ENCODE results near the gene AGBL3.

AGBL3 gene

DNA sequence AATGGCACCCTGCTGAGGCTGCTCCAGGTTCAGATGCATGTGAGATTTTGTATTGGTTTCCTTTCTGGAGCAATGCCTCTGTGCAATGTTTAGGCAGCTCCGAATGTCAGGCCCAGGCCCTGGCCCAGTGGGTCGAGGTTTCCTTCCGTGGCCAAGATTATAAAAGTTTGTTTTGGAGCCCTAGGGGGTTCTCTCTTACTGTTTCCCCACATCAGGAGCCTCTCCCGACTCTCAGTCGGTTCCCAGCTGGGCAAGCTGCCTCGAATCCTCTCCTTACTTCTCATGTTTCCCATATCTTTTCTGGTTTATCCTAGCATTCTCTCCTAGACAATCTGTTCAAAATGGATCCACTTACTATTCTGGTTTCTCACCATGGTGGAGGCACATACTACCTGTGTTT lies 172.6 kb downstream of the AGBL3 start:
- Histone ChIP-seq H3K4me2 (ENCODE audit: low read length, poor library complexity, severe bottlenecking) (no peak overlapping the region), H3K23ac (ENCODE audit: low read length in 2 of 2) (no peak overlapping the region), H2BK5ac (ENCODE audit: low read depth, low read length, poor library complexity, severe bottlenecking) (no peak overlapping the region), H2AK5ac (ENCODE audit: low read length, severe bottlenecking) (peak overlapping the region; percentile 27), H3K4me3 (ENCODE audit: insufficient read depth in 1 of 2, low read depth in 1 of 2, low read length in 2 of 2) (no peak overlapping the region), H3K18ac (ENCODE audit: low read depth in 1 of 2, low read length in 2 of 2) (peak overlapping the region; percentile 66 to 74), H3K9ac (ENCODE audit: low read length) (peak overlapping the region; percentile 44), H3K4me1 (ENCODE audit: control insufficient read depth, insufficient read depth, low read depth, low read length) (peaks cover 28% of the 10 kb centered on the region), H4K8ac (ENCODE audit: low read length) (no peak overlapping the region), H3K27me3 (ENCODE audit: control insufficient read depth in 1 of 2, insufficient read depth in 1 of 2, low read length in 2 of 2) (no peaks in the 10 kb centered on the region), H3K36me3 (ENCODE audit: control insufficient read depth in 1 of 2, insufficient read depth in 2 of 2, low read depth in 1 of 2, low read length in 2 of 2) (peaks cover 11 to 27% of the 10 kb centered on the region in 2 experiments), H3K79me1 (replicated peaks; ENCODE audit: low read length, poor library complexity, severe bottlenecking) (peaks cover 18% of the 10 kb centered on the region), H3K14ac (ENCODE audit: low read length in 2 of 2) (peak overlapping the region in 1 of 2 experiments; percentile 35), H2BK120ac (ENCODE audit: low read depth, low read length) (no peak overlapping the region), H2AFZ (ENCODE audit: low read depth, low read length) (no peak overlapping the region), H4K91ac (ENCODE audit: low read length) (peak overlapping the region; percentile 54), H2BK12ac (ENCODE audit: low read length in 2 of 2) (peak overlapping the region in 1 of 2 experiments; percentile 79), H3K9me3 (ENCODE audit: control insufficient read depth, low read length) (peaks cover 31% of the 10 kb centered on the region), H3K27ac (ENCODE audit: low read length, poor library complexity, severe bottlenecking) (peak overlapping the region; percentile 84), H2BK15ac (ENCODE audit: low read depth, poor library complexity, severe bottlenecking) (peak overlapping the region; percentile 57), H3K4ac (ENCODE audit: low read depth in 1 of 2, low read length in 2 of 2) (peak overlapping the region in 1 of 2 experiments; percentile 63)
- DNase-seq: no peak
- WGBS: 91% methylated on average over 6 of the region's 6 CpGs

DNA sequence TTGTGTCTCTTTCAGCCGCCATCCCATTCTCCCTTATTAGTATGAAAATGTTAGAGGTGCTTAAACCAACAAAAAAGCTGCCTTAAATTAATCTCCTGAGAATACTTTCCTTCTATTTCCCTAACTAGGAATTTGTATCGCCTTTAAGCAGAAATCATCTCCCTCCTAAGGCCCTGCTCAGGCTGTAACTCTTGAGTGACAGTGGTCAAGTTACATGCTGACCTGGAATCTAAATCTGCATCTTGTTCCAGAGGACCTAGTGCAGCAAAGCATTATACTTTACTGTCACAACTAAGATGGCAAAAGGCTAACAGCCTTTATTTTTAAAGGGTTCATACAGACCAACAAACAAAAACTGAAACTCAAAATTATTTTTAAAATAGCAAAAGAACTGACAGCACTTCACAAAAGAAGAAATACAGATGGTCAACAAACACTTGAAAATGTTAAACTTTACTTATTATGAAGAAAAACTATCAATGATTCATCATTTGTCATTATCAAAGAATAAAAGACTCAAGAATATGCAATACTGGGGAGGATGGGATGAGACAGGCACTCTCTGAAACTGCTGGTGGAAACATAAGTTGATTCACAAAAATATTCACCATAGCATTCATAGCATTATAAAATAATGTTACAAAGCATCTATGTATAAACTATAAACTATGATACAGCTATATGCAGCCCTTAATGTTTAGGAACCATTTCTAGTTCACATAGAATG lies 173.2 kb downstream of the AGBL3 start:
- H3K27me3 ChIP-seq (ENCODE audit: control insufficient read depth in 1 of 2, insufficient read depth in 1 of 2, low read length in 2 of 2): no peaks in the 10 kb centered on the region
- peak overlapping the region in 1 of 2 experiments; percentile 45 for H3K4ac ChIP-seq (ENCODE audit: low read depth in 1 of 2, low read length in 2 of 2)
- peak overlapping the region in 1 of 2 experiments; percentile 38 for H3K4me3 ChIP-seq (ENCODE audit: insufficient read depth in 1 of 2, low read depth in 1 of 2, low read length in 2 of 2)
- H3K9me3 ChIP-seq (ENCODE audit: control insufficient read depth, low read length): peaks cover 28% of the 10 kb centered on the region
- no peak overlapping the region for H2BK5ac ChIP-seq (ENCODE audit: low read depth, low read length, poor library complexity, severe bottlenecking)
- H3K4me1 ChIP-seq (ENCODE audit: control insufficient read depth, insufficient read depth, low read depth, low read length): peaks cover 28% of the 10 kb centered on the region
- H3K79me1 ChIP-seq (replicated peaks; ENCODE audit: low read length, poor library complexity, severe bottlenecking): peaks cover 24% of the 10 kb centered on the region
- peak overlapping the region; percentile 82 for H2AK5ac ChIP-seq (ENCODE audit: low read length, severe bottlenecking)
- H2BK120ac ChIP-seq (ENCODE audit: low read depth, low read length): no peak overlapping the region
- H2AFZ ChIP-seq (ENCODE audit: low read depth, low read length): no peak overlapping the region
- H4K91ac ChIP-seq (ENCODE audit: low read length): no peak overlapping the region
- peak; percentile 32 for DNase-seq
- H3K23ac ChIP-seq (ENCODE audit: low read length in 2 of 2): no peak overlapping the region
- peak overlapping the region; percentile 23 for H3K4me2 ChIP-seq (ENCODE audit: low read length, poor library complexity, severe bottlenecking)
- no peak overlapping the region for H2BK12ac ChIP-seq (ENCODE audit: low read length in 2 of 2)
- WGBS: 90% methylated on average over 2 of the region's 2 CpGs
- no peak overlapping the region for H3K14ac ChIP-seq (ENCODE audit: low read length in 2 of 2)
- H3K18ac ChIP-seq (ENCODE audit: low read depth in 1 of 2, low read length in 2 of 2): no peak overlapping the region
- H3K36me3 ChIP-seq (ENCODE audit: control insufficient read depth in 1 of 2, insufficient read depth in 2 of 2, low read depth in 1 of 2, low read length in 2 of 2): peaks cover 16 to 34% of the 10 kb centered on the region in 2 experiments
- H3K9ac ChIP-seq (ENCODE audit: low read length): peak overlapping the region; percentile 44
- peak overlapping the region; percentile 90 for H3K27ac ChIP-seq (ENCODE audit: low read length, poor library complexity, severe bottlenecking)
- no peak overlapping the region for H4K8ac ChIP-seq (ENCODE audit: low read length)
- no peak overlapping the region for H2BK15ac ChIP-seq (ENCODE audit: low read depth, poor library complexity, severe bottlenecking)

DNA sequence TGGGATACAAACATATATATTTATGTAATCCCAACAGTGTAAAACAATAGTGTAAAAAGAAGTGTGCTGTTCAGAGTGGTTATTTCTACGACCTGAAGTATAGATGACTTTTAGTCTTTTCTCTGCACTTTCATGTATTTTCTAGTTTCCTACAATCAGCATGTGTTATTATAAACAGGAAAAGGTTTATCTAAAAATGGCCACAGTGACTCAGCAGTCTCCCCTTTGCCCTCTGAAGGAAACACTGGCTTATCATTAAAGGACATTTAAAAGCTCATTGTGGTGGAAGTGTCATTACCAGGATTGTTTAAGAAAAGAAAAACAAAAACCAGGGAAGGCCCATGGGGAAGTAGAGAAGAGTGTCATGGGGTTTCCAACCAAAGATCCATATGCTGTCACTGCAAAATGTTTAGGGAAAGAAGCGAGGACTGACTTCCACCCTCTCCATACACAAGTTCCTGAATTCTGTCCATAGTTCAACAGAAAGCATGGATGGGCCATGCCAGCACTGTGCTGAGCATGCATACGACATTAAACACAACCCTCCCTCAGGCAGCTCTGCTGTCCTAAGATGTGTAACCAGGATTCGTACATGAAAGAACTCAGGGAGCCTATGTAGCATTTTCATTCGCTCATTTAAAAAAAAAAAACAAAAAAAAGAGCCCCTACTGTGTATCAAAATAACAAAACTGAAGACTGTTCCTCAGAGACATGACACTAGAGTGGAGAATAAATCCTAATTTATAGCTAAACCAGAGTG lies 174.0 kb downstream of the AGBL3 start:
- no peak overlapping the region for H2AFZ ChIP-seq (ENCODE audit: low read depth, low read length)
- H3K4me3 ChIP-seq (ENCODE audit: insufficient read depth in 1 of 2, low read depth in 1 of 2, low read length in 2 of 2): peak overlapping the region in 1 of 2 experiments; percentile 38
- H3K79me1 ChIP-seq (replicated peaks; ENCODE audit: low read length, poor library complexity, severe bottlenecking): peaks cover 27% of the 10 kb centered on the region
- no peak overlapping the region for H3K14ac ChIP-seq (ENCODE audit: low read length in 2 of 2)
- peaks cover 24 to 37% of the 10 kb centered on the region in 2 experiments for H3K36me3 ChIP-seq (ENCODE audit: control insufficient read depth in 1 of 2, insufficient read depth in 2 of 2, low read depth in 1 of 2, low read length in 2 of 2)
- H2AK5ac ChIP-seq (ENCODE audit: low read length, severe bottlenecking): peak overlapping the region; percentile 68
- H3K9ac ChIP-seq (ENCODE audit: low read length): peak overlapping the region; percentile 44
- peaks cover 28% of the 10 kb centered on the region for H3K4me1 ChIP-seq (ENCODE audit: control insufficient read depth, insufficient read depth, low read depth, low read length)
- WGBS: 40% methylated on average over 4 of the region's 5 CpGs
- H3K9me3 ChIP-seq (ENCODE audit: control insufficient read depth, low read length): peaks cover 21% of the 10 kb centered on the region
- H2BK5ac ChIP-seq (ENCODE audit: low read depth, low read length, poor library complexity, severe bottlenecking): no peak overlapping the region
- peak overlapping the region in 1 of 2 experiments; percentile 95 for H2BK12ac ChIP-seq (ENCODE audit: low read length in 2 of 2)
- peak overlapping the region in 1 of 2 experiments; percentile 54 for H3K18ac ChIP-seq (ENCODE audit: low read depth in 1 of 2, low read length in 2 of 2)
- H3K4me2 ChIP-seq (ENCODE audit: low read length, poor library complexity, severe bottlenecking): no peak overlapping the region
- DNase-seq: peak; percentile 75
- H2BK120ac ChIP-seq (ENCODE audit: low read depth, low read length): peak overlapping the region; percentile 39
- peak overlapping the region in 1 of 2 experiments; percentile 60 for H3K4ac ChIP-seq (ENCODE audit: low read depth in 1 of 2, low read length in 2 of 2)
- H4K8ac ChIP-seq (ENCODE audit: low read length): no peak overlapping the region
- no peak overlapping the region for H4K91ac ChIP-seq (ENCODE audit: low read length)
- H3K27ac ChIP-seq (ENCODE audit: low read length, poor library complexity, severe bottlenecking): peak overlapping the region; percentile 90
- H3K27me3 ChIP-seq (ENCODE audit: control insufficient read depth in 1 of 2, insufficient read depth in 1 of 2, low read length in 2 of 2): no peaks in the 10 kb centered on the region
- no peak overlapping the region for H3K23ac ChIP-seq (ENCODE audit: low read length in 2 of 2)
- H2BK15ac ChIP-seq (ENCODE audit: low read depth, poor library complexity, severe bottlenecking): no peak overlapping the region
